ENCODE results near the gene GABBR2. TPM values are rescaled to one million over a fixed set of nuclear protein-coding genes. Genes with fewer than 3 reads are reported as not detected.

GABBR2 gene
- total RNA-seq, 1 donor from 2014 or later: 0.74 TPM

GRCh38 chr9:98738741-98739140 lies 30.0 kb upstream of the GABBR2 start:
- no peak for TF ChIP-seq CTCF (IDR thresholded peaks at IDR 0.05; ENCODE audit: unreplicated experiment)
- Mint-ChIP-seq H3K27me3 (ENCODE audit: low read depth) (no peaks in the 10 kb centered on the region), H3K4me3 (no peak overlapping the region), H3K4me1 (no peaks in the 10 kb centered on the region), H3K27ac (no peak overlapping the region), H3K9me3 (peaks cover 20% of the 10 kb centered on the region), H3K36me3 (peaks cover 37% of the 10 kb centered on the region)
- DNase-seq (ENCODE audit: low spot score in 2 of 2, unreplicated experiment in 2 of 2): no peak

GRCh38 chr9:98736226-98736625 lies 27.5 kb upstream of the GABBR2 start:
- Mint-ChIP-seq H3K4me3 (no peak overlapping the region), H3K4me1 (no peaks in the 10 kb centered on the region), H3K27me3 (ENCODE audit: low read depth) (no peaks in the 10 kb centered on the region), H3K9me3 (peaks cover 20% of the 10 kb centered on the region), H3K27ac (no peak overlapping the region), H3K36me3 (peaks cover 35% of the 10 kb centered on the region)
- TF ChIP-seq CTCF (IDR thresholded peaks at IDR 0.05; ENCODE audit: unreplicated experiment): no peak
- no peak for DNase-seq (ENCODE audit: low spot score in 2 of 2, unreplicated experiment in 2 of 2)

- Mint-ChIP-seq H3K4me3 (no peak overlapping the region), H3K27ac (no peak overlapping the region), H3K36me3 (peaks cover 16% of the 10 kb centered on the region), H3K9me3 (peaks cover 5% of the 10 kb centered on the region), H3K4me1 (no peaks in the 10 kb centered on the region), H3K27me3 (ENCODE audit: low read depth) (no peaks in the 10 kb centered on the region)
- TF ChIP-seq CTCF (IDR thresholded peaks at IDR 0.05; ENCODE audit: unreplicated experiment): no peak
- DNase-seq (ENCODE audit: low spot score in 2 of 2, unreplicated experiment in 2 of 2): no peak
Measured at GRCh38 chr9:98732801-98733200, 24.1 kb upstream of the GABBR2 start.

- DNase-seq (ENCODE audit: low spot score in 2 of 2, unreplicated experiment in 2 of 2): no peak
- peaks cover 9% of the 10 kb centered on the region for H3K36me3 Mint-ChIP-seq
- peaks cover 2% of the 10 kb centered on the region for H3K27me3 Mint-ChIP-seq (ENCODE audit: low read depth)
- H3K4me1 Mint-ChIP-seq: no peaks in the 10 kb centered on the region
- no peak overlapping the region for H3K27ac Mint-ChIP-seq
- H3K9me3 Mint-ChIP-seq: no peaks in the 10 kb centered on the region
- no peak for TF ChIP-seq CTCF (IDR thresholded peaks at IDR 0.05; ENCODE audit: unreplicated experiment)
- H3K4me3 Mint-ChIP-seq: no peak overlapping the region
Measured at GRCh38 chr9:98732091-98732490, 23.4 kb upstream of the GABBR2 start.

- Mint-ChIP-seq H3K27me3 (ENCODE audit: low read depth) (peaks cover 14% of the 10 kb centered on the region), H3K9me3 (no peaks in the 10 kb centered on the region), H3K4me3 (no peak overlapping the region), H3K4me1 (no peaks in the 10 kb centered on the region), H3K27ac (no peak overlapping the region), H3K36me3 (no peaks in the 10 kb centered on the region)
- TF ChIP-seq CTCF (IDR thresholded peaks at IDR 0.05; ENCODE audit: unreplicated experiment): no peak
- DNase-seq (ENCODE audit: low spot score in 2 of 2, unreplicated experiment in 2 of 2): no peak
Measured at GRCh38 chr9:98730871-98731270, 22.1 kb upstream of the GABBR2 start.

- peaks cover 35% of the 10 kb centered on the region for H3K27me3 Mint-ChIP-seq (ENCODE audit: low read depth)
- H3K4me1 Mint-ChIP-seq: no peaks in the 10 kb centered on the region
- H3K4me3 Mint-ChIP-seq: no peak overlapping the region
- DNase-seq (ENCODE audit: low spot score in 2 of 2, unreplicated experiment in 2 of 2): no peak
- no peak for TF ChIP-seq CTCF (IDR thresholded peaks at IDR 0.05; ENCODE audit: unreplicated experiment)
- H3K27ac Mint-ChIP-seq: no peak overlapping the region
- no peaks in the 10 kb centered on the region for H3K9me3 Mint-ChIP-seq
- H3K36me3 Mint-ChIP-seq: no peaks in the 10 kb centered on the region
Measured at GRCh38 chr9:98728500-98728899, 19.8 kb upstream of the GABBR2 start.

Measured in mesothelial cell of epicardium (in vitro differentiated cells).